Activated naive CD8-positive, alpha-beta T cell treated with anti-CD3 and anti-CD28 coated beads, Interleukin-2, amount 10 ng/mL, durations not matched to agents 7 days and 5 days (primary cell): ENCODE results near the gene PCGF2. TPM values are rescaled to one million over a fixed set of nuclear protein-coding genes. Genes with fewer than 3 reads are reported as not detected.
"Not testable (repeated sequence)": the region's sequence is repeated elsewhere in the genome, so short reads cannot be mapped to it uniquely, and the experiment has no call there.

Experiments
- ATAC-seq: fragments of 150-1000 bp; cut with Tn5 transposase; one replicate; pipeline ENCODE4 v1.10.0; 2021; ENCODE audit warnings: low read depth, moderate library complexity
- POLR2A ChIA-PET: fragments of 350-600 bp; sonication (Branson Sonifier 250); formaldehyde crosslinking; loops from one replicate; lab custom pipeline; 2021; ENCODE audit warnings: antibody characterized with exemption; lab: Charles Lee
- DNase-seq: peaks from one replicate; pipeline ENCODE4 v3.0.0; 2021
- H3K27ac Mint-ChIP-seq: one replicate; pipeline ENCODE4 v1.8.0; 2022; ENCODE audit warnings: mild to moderate bottlenecking, mixed read lengths
- H3K27me3 Mint-ChIP-seq: one replicate; pipeline ENCODE4 v1.8.0; 2022; ENCODE audit warnings: mild to moderate bottlenecking, moderate library complexity, mixed read lengths
- H3K36me3 Mint-ChIP-seq: one replicate; pipeline ENCODE4 v1.8.0; 2021; ENCODE audit warnings: mild to moderate bottlenecking, mixed read lengths
- H3K4me1 Mint-ChIP-seq: one replicate; pipeline ENCODE4 v1.8.0; 2021; ENCODE audit warnings: mixed read lengths
- H3K4me3 Mint-ChIP-seq: one replicate; pipeline ENCODE4 v1.8.0; 2022; ENCODE audit warnings: mild to moderate bottlenecking, moderate library complexity, mixed read lengths
- H3K9me3 Mint-ChIP-seq: one replicate; pipeline ENCODE4 v1.8.0; 2021; ENCODE audit warnings: mixed read lengths
- total RNA-seq, 2 experiments: library from RNA; stranded (reverse); gene quantifications; one replicate each; pipeline ENCODE4 v1.2.3, GENCODE V29; 2021

PCGF2 gene
- total RNA-seq, 2 experiments from 2014 or later = 1.8 to 2.0 TPM

DNA sequence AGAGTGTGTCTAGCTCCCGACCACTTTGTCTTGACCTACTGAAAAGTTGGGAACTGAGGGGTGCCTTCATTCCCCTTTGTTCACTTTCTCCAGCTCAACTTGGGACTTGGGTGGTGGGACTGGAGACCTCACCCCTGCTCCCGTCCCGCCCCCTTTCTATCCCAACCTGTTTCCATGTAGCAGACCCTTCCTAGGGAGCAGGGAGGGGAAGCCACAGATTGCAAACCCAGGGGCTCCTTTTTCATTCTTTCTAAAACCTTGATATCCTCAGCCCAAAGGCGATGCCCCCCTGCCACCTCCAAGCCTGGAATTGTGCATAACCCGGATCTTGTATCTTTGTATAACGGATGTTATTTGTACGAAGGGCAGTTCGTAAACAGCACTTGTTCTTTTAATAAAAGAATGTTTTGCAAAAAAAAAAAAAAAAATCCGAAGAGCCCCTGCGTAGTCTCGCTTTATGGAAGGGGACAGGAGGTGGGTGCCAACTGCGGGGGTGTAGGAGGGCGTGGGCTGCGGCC, 18.7 kb downstream of the PCGF2 start:
- H3K4me3 Mint-ChIP-seq = peak overlapping the region; percentile 56
- H3K4me1 Mint-ChIP-seq = peaks cover 51% of the 10 kb centered on the region
- DNase-seq = no peak
- POLR2A ChIA-PET = interaction anchor here (1.4 to 3.3 kb wide), 8 partner anchors 12 to 140 kb away, joined by 5 to 111 read pairs (median 22); partner anchors contain the start of genes CWC25, EPOP, LASP1 and MLLT6
- H3K9me3 Mint-ChIP-seq = no peaks in the 10 kb centered on the region
- H3K27me3 Mint-ChIP-seq = no peaks in the 10 kb centered on the region
- no peak for ATAC-seq
- peak overlapping the region; percentile 84 for H3K27ac Mint-ChIP-seq
- peaks cover 10% of the 10 kb centered on the region for H3K36me3 Mint-ChIP-seq

DNA sequence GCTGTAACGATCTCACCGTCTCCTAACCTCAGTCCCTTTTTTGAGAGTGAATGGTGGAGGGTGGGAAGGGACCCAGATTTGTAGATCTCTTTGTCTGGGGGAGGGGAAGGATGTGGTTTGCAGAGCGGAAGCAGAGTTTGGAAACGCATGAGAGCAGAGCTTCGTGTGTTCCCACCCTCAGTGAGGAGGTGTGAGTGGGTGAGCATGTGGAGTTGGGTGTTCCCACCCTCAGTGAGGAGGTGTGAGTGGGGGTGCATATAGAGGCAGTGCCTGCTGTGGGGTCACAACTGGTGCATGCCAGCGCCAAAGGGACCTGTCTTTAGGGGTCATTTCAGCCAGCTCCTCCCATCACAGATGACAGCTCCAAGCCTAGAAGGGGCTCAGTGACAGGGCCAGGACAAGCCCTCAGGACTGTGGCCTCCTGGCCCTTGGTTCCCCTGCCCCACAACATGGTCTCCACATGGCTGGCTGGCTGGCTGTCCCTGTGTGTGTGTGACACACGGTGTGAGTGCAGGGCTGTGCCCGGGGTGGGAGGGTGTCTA, 19.8 kb downstream of the PCGF2 start:
- peaks cover 10% of the 10 kb centered on the region for H3K36me3 Mint-ChIP-seq
- DNase-seq (peak; percentile 68), ATAC-seq (peak; percentile 36)
- peak overlapping the region; percentile 84 for H3K27ac Mint-ChIP-seq
- peak overlapping the region; percentile 73 for H3K4me3 Mint-ChIP-seq
- no peaks in the 10 kb centered on the region for H3K9me3 Mint-ChIP-seq
- H3K27me3 Mint-ChIP-seq = no peaks in the 10 kb centered on the region
- peaks cover 48% of the 10 kb centered on the region for H3K4me1 Mint-ChIP-seq
- POLR2A ChIA-PET = interaction anchor here (0.6 to 3.3 kb wide), 16 partner anchors 11 to 197 kb away, joined by 3 to 111 read pairs (median 5); partner anchors contain the start of genes CWC25, EPOP, LASP1 and LASP1NB

DNA sequence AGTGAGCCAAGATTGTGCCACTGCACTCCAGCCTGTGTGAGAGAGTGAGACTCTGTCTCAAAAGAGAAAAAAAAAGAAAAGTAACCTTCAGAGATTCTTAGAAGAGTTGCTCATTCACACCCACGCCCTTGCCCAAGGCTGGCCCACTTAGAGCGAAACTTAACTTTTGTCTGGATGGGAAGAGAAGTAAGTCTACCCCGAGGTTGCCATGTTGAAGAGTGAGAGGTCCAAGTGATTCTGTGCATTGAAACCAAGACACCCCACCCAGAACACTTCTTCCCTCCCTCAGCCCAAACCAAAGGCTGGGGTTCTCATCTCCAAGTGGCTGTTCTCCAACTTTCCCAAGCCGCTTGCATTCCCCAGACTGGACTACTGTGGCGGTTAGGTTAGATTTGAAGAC, 20.4 kb downstream of the PCGF2 start:
- H3K9me3 Mint-ChIP-seq = no peaks in the 10 kb centered on the region
- ATAC-seq (peak; percentile 18), DNase-seq (peak; percentile 53)
- H3K4me1 Mint-ChIP-seq = peaks cover 45% of the 10 kb centered on the region
- peaks cover 13% of the 10 kb centered on the region for H3K36me3 Mint-ChIP-seq
- H3K27me3 Mint-ChIP-seq = no peaks in the 10 kb centered on the region
- H3K4me3 Mint-ChIP-seq = peak overlapping the region; percentile 73
- peak overlapping the region; percentile 84 for H3K27ac Mint-ChIP-seq
- POLR2A ChIA-PET = interaction anchor here (0.6 to 3.3 kb wide), 13 partner anchors 10 to 198 kb away, joined by 3 to 111 read pairs (median 6); partner anchors contain the start of genes CWC25, EPOP, LASP1 and LASP1NB

DNA sequence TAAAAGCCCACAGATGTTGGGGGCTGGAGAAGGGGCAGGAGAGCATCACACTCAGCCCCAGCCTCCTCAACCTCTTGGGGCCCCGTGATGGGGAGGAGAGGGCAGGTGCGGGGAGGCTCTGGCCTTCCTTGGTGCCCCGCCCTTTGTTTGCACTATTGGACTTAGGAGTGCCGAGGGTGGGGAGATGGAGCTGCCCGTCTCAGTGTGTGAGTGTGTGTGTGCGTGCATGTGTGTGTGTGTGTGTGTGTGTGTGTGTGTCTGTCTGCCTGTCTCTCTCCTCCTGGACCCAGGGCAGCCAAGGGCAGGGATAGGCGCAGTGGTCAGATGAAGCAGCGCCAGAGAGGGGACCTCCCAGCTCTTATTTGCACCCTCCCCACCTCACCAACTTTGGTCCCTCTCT, 22.0 kb downstream of the PCGF2 start:
- not testable (repeated sequence) for H3K27me3 Mint-ChIP-seq, H3K9me3 Mint-ChIP-seq, DNase-seq, H3K4me3 Mint-ChIP-seq, ATAC-seq
- POLR2A ChIA-PET = interaction anchor here (1.1 kb wide), 1 partner anchor 20 kb away, joined by 3 read pairs; no protein-coding TSS in a partner anchor
- peak overlapping the region; percentile 78 for H3K27ac Mint-ChIP-seq
- peaks cover 36% of the 10 kb centered on the region for H3K4me1 Mint-ChIP-seq
- peaks cover 13% of the 10 kb centered on the region for H3K36me3 Mint-ChIP-seq

DNA sequence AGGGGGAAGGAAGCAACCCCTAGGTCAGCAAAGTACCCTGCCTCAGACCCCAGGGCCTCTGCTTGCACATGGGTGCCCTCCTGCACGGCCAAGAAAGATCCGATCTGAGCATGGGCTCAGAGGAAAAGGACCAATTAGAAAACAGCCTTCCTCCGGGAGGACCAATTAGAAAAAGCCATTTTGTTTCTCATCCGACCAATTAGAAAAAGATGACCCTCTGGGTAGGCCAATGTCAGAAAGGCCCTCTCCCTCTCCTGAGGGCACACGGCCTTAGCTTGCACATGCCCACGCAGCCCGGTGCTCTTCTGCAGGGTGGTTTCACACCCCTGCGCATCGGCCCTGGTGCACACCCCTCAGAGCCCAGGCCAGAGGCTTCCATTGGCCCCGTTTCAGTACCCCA, 23.1 kb downstream of the PCGF2 start:
- Mint-ChIP-seq H3K36me3 (peaks cover 14% of the 10 kb centered on the region), H3K4me1 (peaks cover 33% of the 10 kb centered on the region), H3K27me3 (no peaks in the 10 kb centered on the region), H3K27ac (no peak overlapping the region), H3K9me3 (no peaks in the 10 kb centered on the region), H3K4me3 (no peak overlapping the region)
- no peak for ATAC-seq
- POLR2A ChIA-PET = interaction anchor here (0.9 to 1.1 kb wide), 2 partner anchors 19 to 21 kb away, joined by 3 read pairs; no protein-coding TSS in a partner anchor
- no peak for DNase-seq

DNA sequence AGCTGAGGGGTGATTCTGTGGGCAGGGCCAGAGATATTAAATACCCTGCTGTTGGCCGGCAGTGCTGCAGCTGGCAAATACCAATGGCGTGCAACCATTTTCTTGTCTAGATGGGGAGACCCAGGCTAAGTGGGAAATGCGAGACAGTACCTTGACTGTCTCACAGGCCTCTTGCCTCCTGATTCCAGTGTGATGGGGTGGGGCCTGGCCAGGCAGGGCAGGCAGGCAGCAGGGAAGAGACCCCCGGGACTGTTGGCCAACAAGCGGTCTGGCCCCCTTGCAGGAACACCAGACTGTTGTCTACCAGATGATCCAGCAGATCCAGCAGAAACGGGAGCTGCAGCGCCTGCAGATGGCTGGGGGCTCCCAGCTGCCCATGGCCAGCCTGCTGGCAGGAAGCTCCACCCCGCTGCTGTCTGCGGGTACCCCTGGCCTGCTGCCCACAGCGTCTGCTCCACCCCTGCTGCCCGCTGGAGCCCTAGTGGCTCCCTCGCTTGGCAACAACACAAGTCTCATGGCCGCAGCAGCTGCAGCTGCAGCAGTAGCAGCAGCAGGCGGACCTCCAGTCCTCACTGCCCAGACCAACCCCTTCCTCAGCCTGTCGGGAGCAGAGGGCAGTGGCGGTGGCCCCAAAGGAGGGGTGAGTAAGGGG, 23.7 kb downstream of the PCGF2 start:
- no peak for ATAC-seq
- POLR2A ChIA-PET = interaction anchor here (0.8 kb wide), 1 partner anchor 18 kb away, joined by 4 read pairs; no protein-coding TSS in a partner anchor
- Mint-ChIP-seq H3K9me3 (no peaks in the 10 kb centered on the region), H3K4me3 (no peak overlapping the region), H3K27ac (no peak overlapping the region), H3K36me3 (peaks cover 14% of the 10 kb centered on the region), H3K4me1 (peaks cover 31% of the 10 kb centered on the region), H3K27me3 (no peaks in the 10 kb centered on the region)
- no peak for DNase-seq

DNA sequence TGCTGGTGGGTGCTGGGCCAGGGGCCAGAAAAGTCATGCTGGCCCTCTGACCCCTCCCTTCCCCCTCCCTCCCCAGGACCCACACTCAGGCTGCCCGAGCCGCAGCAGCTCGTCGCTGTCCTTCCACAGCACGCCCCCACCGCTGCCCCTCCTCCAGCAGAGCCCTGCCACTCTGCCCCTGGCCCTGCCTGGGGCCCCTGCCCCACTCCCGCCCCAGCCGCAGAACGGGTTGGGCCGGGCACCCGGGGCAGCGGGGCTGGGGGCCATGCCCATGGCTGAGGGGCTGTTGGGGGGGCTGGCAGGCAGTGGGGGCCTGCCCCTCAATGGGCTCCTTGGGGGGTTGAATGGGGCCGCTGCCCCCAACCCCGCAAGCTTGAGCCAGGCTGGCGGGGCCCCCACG, 26.3 kb downstream of the PCGF2 start:
- POLR2A ChIA-PET = interaction anchor here (1.1 to 1.2 kb wide), 2 partner anchors 14 to 15 kb away, joined by 3 read pairs; no protein-coding TSS in a partner anchor
- no peaks in the 10 kb centered on the region for H3K27me3 Mint-ChIP-seq
- H3K9me3 Mint-ChIP-seq = no peaks in the 10 kb centered on the region
- H3K4me1 Mint-ChIP-seq = peaks cover 7% of the 10 kb centered on the region
- H3K36me3 Mint-ChIP-seq = peaks cover 14% of the 10 kb centered on the region
- ATAC-seq = no peak
- H3K27ac Mint-ChIP-seq = no peak overlapping the region
- H3K4me3 Mint-ChIP-seq = no peak overlapping the region
- DNase-seq = no peak

DNA sequence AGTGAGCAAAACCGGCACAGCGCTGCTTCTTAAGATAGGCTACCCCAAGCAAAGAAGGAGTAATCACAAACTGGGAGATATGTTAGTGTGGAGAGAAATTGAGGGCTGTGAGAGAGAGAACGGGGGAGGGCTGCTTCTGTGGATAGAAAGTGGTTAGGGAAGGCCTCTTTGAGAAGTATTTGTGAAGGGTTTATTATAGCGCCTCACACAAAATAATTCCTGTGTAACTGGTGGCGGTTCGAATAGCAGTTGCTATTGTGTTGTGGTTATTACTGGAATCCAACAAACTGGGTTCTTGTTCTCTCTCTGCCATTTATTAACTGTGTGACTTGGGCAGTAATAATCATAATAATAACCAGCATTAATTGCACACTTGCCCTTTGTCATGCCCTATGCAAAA, 27.2 kb downstream of the PCGF2 start:
- Mint-ChIP-seq H3K4me1 (peaks cover 4% of the 10 kb centered on the region), H3K27me3 (no peaks in the 10 kb centered on the region), H3K4me3 (no peak overlapping the region), H3K9me3 (no peaks in the 10 kb centered on the region), H3K27ac (no peak overlapping the region), H3K36me3 (peaks cover 13% of the 10 kb centered on the region)
- no peak for ATAC-seq
- no peak for DNase-seq
- POLR2A ChIA-PET = interaction anchor here (3.6 kb wide), 1 partner anchor 14 kb away, joined by 26 read pairs; no protein-coding TSS in a partner anchor

DNA sequence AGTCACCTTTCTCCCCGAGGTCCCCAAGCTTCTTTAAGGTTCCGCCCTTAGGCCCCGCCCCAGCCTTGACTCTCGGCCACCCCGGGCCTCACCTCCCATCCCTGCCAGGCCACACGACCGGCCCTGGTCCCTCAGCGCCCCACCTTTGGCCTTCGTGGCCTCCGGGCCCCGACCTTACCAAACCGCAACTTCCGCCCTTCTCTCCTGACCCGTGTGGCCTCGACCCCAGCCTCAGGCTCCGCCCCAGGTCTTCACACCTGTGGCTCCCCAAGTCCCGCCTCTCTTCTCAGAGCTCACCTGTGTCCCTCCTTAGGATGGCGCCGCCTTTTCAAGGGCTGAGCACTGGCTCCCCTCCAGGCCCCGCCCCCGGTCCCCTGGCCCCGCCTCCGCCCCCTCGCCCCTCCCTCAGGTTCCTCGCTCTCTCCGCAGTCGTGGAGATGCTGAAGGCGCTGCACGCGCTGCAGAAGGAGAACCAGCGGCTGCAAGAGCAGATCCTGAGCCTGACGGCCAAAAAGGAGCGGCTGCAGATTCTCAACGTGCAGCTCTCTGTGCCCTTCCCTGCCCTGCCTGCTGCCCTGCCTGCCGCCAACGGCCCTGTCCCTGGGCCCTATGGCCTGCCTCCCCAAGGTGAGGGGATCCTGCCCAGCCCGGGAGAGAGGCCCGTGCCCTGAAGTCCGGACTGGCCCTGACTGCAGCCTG, 28.0 kb downstream of the PCGF2 start:
- peaks cover 17% of the 10 kb centered on the region for H3K36me3 Mint-ChIP-seq
- no peak overlapping the region for H3K4me3 Mint-ChIP-seq
- DNase-seq (no peak), ATAC-seq (no peak)
- H3K27me3 Mint-ChIP-seq = no peaks in the 10 kb centered on the region
- POLR2A ChIA-PET = interaction anchor here (3.6 kb wide), 1 partner anchor 13 kb away, joined by 26 read pairs; no protein-coding TSS in a partner anchor
- peaks cover 10% of the 10 kb centered on the region for H3K4me1 Mint-ChIP-seq
- H3K27ac Mint-ChIP-seq = peak overlapping the region; percentile 51
- no peaks in the 10 kb centered on the region for H3K9me3 Mint-ChIP-seq

DNA sequence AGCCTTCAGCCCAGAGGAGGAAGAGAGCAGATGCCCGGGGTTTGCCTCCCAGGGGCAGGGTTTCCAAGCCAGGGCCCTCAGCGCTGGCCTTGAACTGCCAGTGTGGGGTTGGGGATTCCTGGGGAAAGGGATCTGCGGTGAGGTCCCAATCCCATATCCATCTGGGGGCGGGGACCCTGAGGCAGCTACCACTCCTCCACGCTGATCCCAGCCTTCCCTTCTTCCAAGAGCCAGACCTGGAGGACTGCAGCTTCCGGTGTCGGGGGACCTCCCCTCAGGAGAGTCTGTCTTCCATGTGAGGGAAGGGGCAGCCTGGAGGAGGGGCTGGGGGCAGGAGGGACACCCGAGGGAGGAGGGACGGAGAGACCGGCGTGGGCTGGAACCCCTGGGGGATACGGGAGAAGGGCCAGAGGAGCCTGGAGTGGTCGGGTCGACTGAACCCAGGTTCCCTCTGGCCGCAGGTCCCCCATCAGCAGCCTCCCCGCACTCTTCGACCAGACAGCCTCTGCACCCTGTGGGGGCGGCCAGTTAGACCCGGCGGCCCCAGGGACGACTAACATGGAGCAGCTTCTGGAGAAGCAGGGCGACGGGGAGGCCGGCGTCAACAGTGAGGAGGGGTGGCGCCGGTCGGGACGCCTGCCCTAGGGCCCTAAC, 28.7 kb downstream of the PCGF2 start:
- POLR2A ChIA-PET = interaction anchor here (0.6 to 4.2 kb wide), 4 partner anchors 9 to 631 kb away, joined by 3 to 35 read pairs (median 15); no protein-coding TSS in a partner anchor
- Mint-ChIP-seq H3K4me1 (peaks cover 13% of the 10 kb centered on the region), H3K4me3 (no peak overlapping the region), H3K27me3 (no peaks in the 10 kb centered on the region), H3K27ac (no peak overlapping the region), H3K36me3 (peaks cover 20% of the 10 kb centered on the region), H3K9me3 (no peaks in the 10 kb centered on the region)
- DNase-seq (no peak), ATAC-seq (no peak)

DNA sequence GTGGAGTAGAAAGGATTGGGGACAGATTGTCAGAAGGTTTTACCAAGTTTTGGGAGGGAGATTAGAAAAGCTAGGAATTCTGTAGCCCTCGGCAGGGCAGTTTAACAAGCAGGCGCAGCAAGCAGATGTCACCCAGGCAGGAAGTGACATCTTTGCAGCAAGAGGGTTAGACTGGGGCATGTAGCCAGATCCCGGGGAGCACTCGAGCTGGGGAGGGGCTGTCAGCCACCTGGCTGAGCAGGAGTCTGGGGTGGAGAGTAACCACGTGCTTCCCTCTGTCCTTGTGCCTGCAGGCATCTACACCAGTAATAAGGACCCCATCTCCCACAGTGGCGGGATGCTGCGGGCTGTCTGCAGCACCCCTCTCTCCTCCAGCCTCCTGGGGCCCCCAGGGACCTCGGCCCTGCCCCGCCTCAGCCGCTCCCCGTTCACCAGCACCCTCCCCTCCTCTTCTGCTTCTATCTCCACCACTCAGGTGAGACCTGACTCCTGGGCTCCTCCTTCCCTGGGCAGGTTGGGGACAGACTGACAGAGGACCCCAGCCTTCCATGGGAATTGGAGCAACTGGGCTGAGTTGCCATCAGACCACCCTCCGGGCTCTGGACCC, 30.9 kb downstream of the PCGF2 start:
- Mint-ChIP-seq H3K36me3 (peaks cover 19% of the 10 kb centered on the region), H3K4me3 (no peak overlapping the region), H3K9me3 (no peaks in the 10 kb centered on the region), H3K4me1 (peaks cover 14% of the 10 kb centered on the region), H3K27me3 (no peaks in the 10 kb centered on the region), H3K27ac (no peak overlapping the region)
- no peak for DNase-seq
- POLR2A ChIA-PET = interaction anchor here (0.8 to 4.2 kb wide), 5 partner anchors 10 to 20 kb away, joined by 3 to 35 read pairs (median 15); partner anchors contain the start of gene MLLT6
- ATAC-seq = no peak

DNA sequence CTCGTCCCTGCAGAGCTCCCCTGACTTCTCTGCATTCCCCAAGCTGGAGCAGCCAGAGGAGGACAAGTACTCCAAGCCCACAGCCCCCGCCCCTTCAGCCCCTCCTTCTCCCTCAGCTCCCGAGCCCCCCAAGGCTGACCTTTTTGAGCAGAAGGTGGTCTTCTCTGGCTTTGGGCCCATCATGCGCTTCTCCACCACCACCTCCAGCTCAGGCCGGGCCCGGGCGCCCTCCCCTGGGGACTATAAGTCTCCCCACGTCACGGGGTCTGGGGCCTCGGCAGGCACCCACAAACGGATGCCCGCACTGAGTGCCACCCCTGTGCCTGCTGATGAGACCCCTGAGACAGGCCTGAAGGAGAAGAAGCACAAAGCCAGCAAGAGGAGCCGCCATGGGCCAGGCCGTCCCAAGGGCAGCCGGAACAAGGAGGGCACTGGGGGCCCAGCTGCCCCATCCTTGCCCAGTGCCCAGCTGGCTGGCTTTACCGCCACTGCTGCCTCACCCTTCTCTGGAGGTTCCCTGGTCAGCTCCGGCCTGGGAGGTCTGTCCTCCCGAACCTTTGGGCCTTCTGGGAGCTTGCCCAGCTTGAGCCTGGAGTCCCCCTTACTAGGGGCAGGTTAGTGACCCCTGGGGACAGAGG, 31.6 kb downstream of the PCGF2 start:
- POLR2A ChIA-PET = interaction anchor here (0.8 to 4.2 kb wide), 3 partner anchors 10 to 12 kb away, joined by 3 to 35 read pairs (median 15); partner anchors contain the start of gene MLLT6
- peaks cover 19% of the 10 kb centered on the region for H3K36me3 Mint-ChIP-seq
- H3K9me3 Mint-ChIP-seq = no peaks in the 10 kb centered on the region
- peaks cover 18% of the 10 kb centered on the region for H3K4me1 Mint-ChIP-seq
- no peak overlapping the region for H3K4me3 Mint-ChIP-seq
- H3K27me3 Mint-ChIP-seq = no peaks in the 10 kb centered on the region
- peak overlapping the region; percentile 61 for H3K27ac Mint-ChIP-seq
- ATAC-seq = no peak
- no peak for DNase-seq
